Measurements from ENCODE around the gene PRDX5. TPM values are rescaled to one million over a fixed set of nuclear protein-coding genes. Genes with fewer than 3 reads are reported as not detected.
"Not testable (repeated sequence)": the region's sequence is repeated elsewhere in the genome, so short reads cannot be mapped to it uniquely, and the experiment has no call there.

PRDX5 gene
- total and polyA plus RNA-seq, 3 donors from 2014 or later = 189 to 287 (median 271) TPM

DNA sequence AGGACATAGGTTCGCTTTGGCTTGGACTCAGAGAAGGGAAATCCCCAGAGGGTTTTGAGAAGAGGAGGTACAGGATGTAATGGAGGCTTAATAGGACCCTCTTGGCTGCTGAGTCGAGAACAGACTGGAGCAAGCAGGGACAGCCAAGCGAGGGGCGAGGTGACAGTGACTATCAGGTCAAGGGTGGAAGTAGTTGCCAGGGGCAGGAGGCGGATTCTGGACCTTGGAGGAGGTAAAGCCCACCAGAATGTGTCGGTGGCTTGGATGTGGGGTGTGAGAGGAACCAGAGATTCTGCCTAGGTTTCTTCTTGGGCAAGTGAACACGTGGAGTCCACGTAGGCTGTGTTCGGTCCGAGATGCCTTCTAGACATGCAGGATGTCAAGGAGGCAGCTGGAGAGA is 5.0 kb upstream of the PRDX5 start:
- Histone ChIP-seq H3K9me3 (no peaks in the 10 kb centered on the region), H3K27ac (no peak overlapping the region), H3K4me3 (no peak overlapping the region), H3K36me3 (ENCODE audit: low read depth, missing control alignments) (no peaks in the 10 kb centered on the region), H3K4me1 (no peaks in the 10 kb centered on the region), H3K27me3 (no peaks in the 10 kb centered on the region)
- TF ChIP-seq POLR2A (IDR thresholded peaks at IDR 0.05) = no peak
- WGBS, 2 donors = 88% methylated on average over 10 of the region's 10 CpGs
- DNase-seq = no peak
- intact Hi-C loops (cut with DNase I; ENCODE audit: low total_unique reads) = no loop called here

DNA sequence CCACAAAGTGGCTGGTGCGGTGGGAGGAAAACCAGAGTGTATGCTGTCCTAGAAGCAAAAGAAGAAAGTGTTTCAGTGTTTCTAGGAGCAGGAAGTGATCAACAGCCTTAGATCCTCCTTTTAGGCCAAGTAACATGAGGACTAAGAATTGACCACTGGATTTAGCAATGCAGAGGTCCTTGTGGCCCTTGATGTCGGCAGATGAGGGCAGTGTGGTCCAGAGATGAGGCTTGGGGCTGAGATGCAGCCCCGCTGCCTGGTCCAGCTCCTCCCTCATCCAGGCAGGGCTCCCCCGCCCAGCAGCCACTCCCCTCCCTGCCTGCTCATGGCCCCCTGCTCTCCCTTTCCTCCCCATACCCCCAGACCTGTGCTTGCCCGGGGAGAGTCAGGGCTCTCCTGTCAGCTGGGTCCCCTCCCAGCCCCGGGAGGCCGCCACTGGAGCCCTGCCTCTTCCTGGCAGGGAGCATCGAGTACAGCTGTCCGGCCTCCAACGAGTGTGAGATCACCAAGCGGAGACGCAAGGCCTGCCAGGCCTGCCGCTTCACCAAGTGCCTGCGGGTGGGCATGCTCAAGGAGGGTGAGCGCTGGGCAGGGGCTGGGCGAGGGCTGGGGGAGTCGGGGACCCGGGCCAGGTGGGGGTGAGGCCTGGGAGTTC is 4.3 kb upstream of the PRDX5 start:
- H3K4me3 ChIP-seq = no peak overlapping the region

DNA sequence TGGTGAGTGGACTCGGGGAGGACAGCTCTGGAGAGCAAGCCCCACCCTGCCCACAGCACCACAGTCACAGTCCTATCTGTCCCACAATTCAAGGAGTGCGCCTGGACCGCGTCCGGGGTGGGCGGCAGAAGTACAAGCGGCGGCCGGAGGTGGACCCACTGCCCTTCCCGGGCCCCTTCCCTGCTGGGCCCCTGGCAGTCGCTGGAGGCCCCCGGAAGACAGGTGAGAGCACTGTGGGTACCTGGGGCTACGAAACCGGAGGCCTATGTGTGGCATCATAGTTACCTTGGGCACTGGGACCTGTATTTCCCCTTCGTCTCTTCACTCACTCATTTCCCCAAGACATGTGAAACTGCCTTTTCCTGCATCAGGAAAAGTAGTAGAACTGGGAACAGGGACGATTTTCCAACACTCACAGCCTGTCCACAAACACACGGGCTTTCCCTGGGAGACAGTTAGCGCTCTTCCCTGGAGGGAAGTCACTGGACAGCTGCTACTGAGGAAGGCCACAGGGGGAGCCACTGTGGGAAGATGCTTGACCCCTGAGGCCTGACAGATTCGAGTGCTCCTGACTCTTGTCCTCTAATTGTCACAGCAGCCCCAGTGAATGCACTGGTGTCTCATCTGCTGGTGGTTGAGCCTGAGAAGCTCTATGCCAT is 3.6 kb upstream of the PRDX5 start:
- Histone ChIP-seq H3K36me3 (ENCODE audit: low read depth, missing control alignments) (no peaks in the 10 kb centered on the region), H3K9me3 (no peaks in the 10 kb centered on the region), H3K4me3 (no peak overlapping the region), H3K4me1 (peaks cover 6% of the 10 kb centered on the region), H3K27me3 (no peaks in the 10 kb centered on the region), H3K27ac (peak overlapping the region; percentile 42 to 71)
- no peak for DNase-seq
- TF ChIP-seq, protein P1, sequence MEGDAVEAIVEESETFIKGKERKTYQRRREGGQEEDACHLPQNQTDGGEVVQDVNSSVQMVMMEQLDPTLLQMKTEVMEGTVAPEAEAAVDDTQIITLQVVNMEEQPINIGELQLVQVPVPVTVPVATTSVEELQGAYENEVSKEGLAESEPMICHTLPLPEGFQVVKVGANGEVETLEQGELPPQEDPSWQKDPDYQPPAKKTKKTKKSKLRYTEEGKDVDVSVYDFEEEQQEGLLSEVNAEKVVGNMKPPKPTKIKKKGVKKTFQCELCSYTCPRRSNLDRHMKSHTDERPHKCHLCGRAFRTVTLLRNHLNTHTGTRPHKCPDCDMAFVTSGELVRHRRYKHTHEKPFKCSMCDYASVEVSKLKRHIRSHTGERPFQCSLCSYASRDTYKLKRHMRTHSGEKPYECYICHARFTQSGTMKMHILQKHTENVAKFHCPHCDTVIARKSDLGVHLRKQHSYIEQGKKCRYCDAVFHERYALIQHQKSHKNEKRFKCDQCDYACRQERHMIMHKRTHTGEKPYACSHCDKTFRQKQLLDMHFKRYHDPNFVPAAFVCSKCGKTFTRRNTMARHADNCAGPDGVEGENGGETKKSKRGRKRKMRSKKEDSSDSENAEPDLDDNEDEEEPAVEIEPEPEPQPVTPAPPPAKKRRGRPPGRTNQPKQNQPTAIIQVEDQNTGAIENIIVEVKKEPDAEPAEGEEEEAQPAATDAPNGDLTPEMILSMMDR (IDR thresholded peaks at IDR 0.05) = no peak
- no peak for TF ChIP-seq POLR2A (IDR thresholded peaks at IDR 0.05)
- whole genome bisulfite sequencing, 2 donors = 76 to 79% methylated on average over 9 to 19 of the region's 19 CpGs
- intact Hi-C loops (cut with DNase I; ENCODE audit: low total_unique reads) = no loop called here

More for the DNA sequence above, 4.3 kb upstream of the PRDX5 start:
- Histone ChIP-seq H3K27ac (peak overlapping the region; percentile 42 to 71), H3K27me3 (no peaks in the 10 kb centered on the region), H3K36me3 (ENCODE audit: low read depth, missing control alignments) (no peaks in the 10 kb centered on the region), H3K4me1 (no peaks in the 10 kb centered on the region), H3K9me3 (no peaks in the 10 kb centered on the region)
- TF ChIP-seq, protein P1 (IDR thresholded peaks at IDR 0.05) = no peak
- TF ChIP-seq POLR2A (IDR thresholded peaks at IDR 0.05) = no peak
- 70 to 77% methylated on average over 10 to 16 of the region's 18 CpGs for WGBS, 2 donors
- DNase-seq = peak; percentile 55
- intact Hi-C loops (cut with DNase I; ENCODE audit: low total_unique reads) = no loop called here

DNA sequence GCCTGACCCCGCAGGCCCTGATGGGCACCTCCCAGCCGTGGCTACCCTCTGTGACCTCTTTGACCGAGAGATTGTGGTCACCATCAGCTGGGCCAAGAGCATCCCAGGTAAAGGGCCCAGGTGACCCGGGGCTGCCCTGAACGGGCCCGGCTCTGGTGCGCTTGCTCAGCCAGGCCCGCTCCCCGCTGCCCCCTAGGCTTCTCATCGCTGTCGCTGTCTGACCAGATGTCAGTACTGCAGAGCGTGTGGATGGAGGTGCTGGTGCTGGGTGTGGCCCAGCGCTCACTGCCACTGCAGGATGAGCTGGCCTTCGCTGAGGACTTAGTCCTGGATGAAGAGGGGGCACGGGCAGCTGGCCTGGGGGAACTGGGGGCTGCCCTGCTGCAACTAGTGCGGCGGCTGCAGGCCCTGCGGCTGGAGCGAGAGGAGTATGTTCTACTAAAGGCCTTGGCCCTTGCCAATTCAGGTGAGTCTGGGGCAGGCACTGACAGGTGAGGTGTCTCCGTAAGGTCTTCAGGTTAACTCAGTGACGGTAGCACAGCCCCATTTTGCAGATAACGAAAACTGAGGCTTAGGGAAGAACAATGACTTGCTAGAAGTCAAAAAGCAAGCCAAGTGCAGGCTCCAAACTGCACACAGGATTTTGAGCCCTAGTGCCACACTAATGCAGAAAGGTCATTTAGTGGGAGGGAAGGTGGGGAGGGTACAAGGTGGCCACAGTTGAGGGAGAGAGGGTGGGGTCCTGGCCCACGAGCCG is 2.9 kb upstream of the PRDX5 start:
- Histone ChIP-seq H3K36me3 (ENCODE audit: low read depth, missing control alignments) (no peaks in the 10 kb centered on the region), H3K9me3 (no peaks in the 10 kb centered on the region), H3K4me3 (no peak overlapping the region), H3K27ac (no peak overlapping the region), H3K27me3 (no peaks in the 10 kb centered on the region), H3K4me1 (peaks cover 9% of the 10 kb centered on the region)
- intact Hi-C loops (cut with DNase I; ENCODE audit: low total_unique reads) = no loop called here
- DNase-seq = no peak
- WGBS, 2 donors = 85 to 87% methylated on average over 17 to 22 of the region's 24 CpGs
- no peak for TF ChIP-seq POLR2A (IDR thresholded peaks at IDR 0.05)
- TF ChIP-seq, protein P1 (IDR thresholded peaks at IDR 0.05) = no peak

DNA sequence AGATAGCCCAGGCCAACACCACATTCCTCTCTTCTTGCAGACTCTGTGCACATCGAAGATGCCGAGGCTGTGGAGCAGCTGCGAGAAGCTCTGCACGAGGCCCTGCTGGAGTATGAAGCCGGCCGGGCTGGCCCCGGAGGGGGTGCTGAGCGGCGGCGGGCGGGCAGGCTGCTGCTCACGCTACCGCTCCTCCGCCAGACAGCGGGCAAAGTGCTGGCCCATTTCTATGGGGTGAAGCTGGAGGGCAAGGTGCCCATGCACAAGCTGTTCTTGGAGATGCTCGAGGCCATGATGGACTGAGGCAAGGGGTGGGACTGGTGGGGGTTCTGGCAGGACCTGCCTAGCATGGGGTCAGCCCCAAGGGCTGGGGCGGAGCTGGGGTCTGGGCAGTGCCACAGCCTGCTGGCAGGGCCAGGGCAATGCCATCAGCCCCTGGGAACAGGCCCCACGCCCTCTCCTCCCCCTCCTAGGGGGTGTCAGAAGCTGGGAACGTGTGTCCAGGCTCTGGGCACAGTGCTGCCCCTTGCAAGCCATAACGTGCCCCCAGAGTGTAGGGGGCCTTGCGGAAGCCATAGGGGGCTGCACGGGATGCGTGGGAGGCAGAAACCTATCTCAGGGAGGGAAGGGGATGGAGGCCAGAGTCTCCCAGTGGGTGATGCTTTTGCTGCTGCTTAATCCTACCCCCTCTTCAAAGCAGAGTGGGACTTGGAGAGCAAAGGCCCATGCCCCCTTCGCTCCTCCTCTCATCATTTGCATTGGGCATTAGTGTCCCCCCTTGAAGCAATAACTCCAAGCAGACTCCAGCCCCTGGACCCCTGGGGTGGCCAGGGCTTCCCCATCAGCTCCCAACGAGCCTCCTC is 2.0 kb upstream of the PRDX5 start:
- H3K4me1 ChIP-seq; intact Hi-C loops (cut with DNase I; ENCODE audit: low total_unique reads); H3K4me3 ChIP-seq; H3K27me3 ChIP-seq; H3K9me3 ChIP-seq; DNase-seq; H3K36me3 ChIP-seq (ENCODE audit: low read depth, missing control alignments): not testable (repeated sequence)
- peak overlapping the region in 1 of 2 donors; percentile 98 for H3K27ac ChIP-seq
- WGBS, 2 donors = 23 to 66% methylated on average over 2 to 22 of the region's 25 CpGs

All from testis (tissue), 3 donors.